Brain microvascular endothelial cell (primary cell): ENCODE data around the gene PRDM15.

Source experiments
- DNase-seq: peaks from one replicate; pipeline ENCODE4 v3.0.0-alpha.2; 2020
- H3K27ac ChIP-seq: fragments of 250-450 bp; sonication (Bioruptor Pico); 2 replicates; pipeline ENCODE4 v1.5.1; 2020; ENCODE audit warnings: mild to moderate bottlenecking, moderate library complexity
- H3K27me3 ChIP-seq: fragments of 250-450 bp; sonication (Bioruptor Pico); replicated peaks from 2 replicates; pipeline ENCODE4 v1.5.1; 2020; ENCODE audit warnings: mild to moderate bottlenecking
- H3K36me3 ChIP-seq: fragments of 250-450 bp; sonication (Bioruptor Pico); replicated peaks from 2 replicates; pipeline ENCODE4 v1.5.1; 2020; ENCODE audit warnings: mild to moderate bottlenecking
- H3K4me3 ChIP-seq: 2 replicates; pipeline ENCODE4 v1.5.1; 2011; ENCODE audit warnings: low read depth, mild to moderate bottlenecking, control low read depth, low read length, moderate library complexity
- in situ Hi-C: cut with HindIII; loops from 2 replicates; pipeline ENCODE4 v1.10.0; 2017; ENCODE audit warnings: low sequenced_read_pairs, low pct_ligation_motif_present
- TF ChIP-seq, protein P1 (sequence below): IDR thresholded peaks from 2 replicates; pipeline ENCODE4 v1.5.1; 2011; ENCODE audit warnings: low read depth, mild to moderate bottlenecking, moderate library complexity, low read length, control low read depth, inconsistent platforms; ENCODE audit errors: missing control alignments

The PRDM15 gene

GRCh38 chr21:41887667-41888066, 8.5 kb upstream of the PRDM15 start:
- TF ChIP-seq, protein P1, sequence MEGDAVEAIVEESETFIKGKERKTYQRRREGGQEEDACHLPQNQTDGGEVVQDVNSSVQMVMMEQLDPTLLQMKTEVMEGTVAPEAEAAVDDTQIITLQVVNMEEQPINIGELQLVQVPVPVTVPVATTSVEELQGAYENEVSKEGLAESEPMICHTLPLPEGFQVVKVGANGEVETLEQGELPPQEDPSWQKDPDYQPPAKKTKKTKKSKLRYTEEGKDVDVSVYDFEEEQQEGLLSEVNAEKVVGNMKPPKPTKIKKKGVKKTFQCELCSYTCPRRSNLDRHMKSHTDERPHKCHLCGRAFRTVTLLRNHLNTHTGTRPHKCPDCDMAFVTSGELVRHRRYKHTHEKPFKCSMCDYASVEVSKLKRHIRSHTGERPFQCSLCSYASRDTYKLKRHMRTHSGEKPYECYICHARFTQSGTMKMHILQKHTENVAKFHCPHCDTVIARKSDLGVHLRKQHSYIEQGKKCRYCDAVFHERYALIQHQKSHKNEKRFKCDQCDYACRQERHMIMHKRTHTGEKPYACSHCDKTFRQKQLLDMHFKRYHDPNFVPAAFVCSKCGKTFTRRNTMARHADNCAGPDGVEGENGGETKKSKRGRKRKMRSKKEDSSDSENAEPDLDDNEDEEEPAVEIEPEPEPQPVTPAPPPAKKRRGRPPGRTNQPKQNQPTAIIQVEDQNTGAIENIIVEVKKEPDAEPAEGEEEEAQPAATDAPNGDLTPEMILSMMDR = no peak
- in situ Hi-C loops = no loop called here
- DNase-seq = no peak
- Histone ChIP-seq H3K36me3 (no peaks in the 10 kb centered on the region), H3K27ac (no peak overlapping the region), H3K27me3 (no peaks in the 10 kb centered on the region), H3K4me3 (no peak overlapping the region)

DNA sequence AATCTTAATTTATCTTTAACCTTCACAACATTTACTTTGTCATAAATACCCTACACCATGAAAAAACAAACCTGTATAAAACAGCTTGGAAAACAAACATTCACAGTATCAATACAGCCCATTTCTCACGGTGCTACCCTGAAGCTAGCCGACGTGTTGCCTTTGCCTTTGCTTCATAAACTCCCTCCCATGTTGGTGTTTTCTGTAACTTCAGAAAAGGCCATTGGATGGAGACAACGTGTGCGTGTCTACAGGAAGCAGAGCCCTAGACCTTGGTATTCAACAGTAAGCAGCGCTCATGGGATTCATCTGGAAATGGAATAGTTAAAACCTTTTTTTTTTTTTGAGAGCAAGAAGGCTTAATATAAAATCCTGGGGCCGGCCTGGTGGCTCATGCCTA, 7.2 kb upstream of the PRDM15 start:
- in situ Hi-C loops = no loop called here
- TF ChIP-seq, protein P1 = no peak

DNA sequence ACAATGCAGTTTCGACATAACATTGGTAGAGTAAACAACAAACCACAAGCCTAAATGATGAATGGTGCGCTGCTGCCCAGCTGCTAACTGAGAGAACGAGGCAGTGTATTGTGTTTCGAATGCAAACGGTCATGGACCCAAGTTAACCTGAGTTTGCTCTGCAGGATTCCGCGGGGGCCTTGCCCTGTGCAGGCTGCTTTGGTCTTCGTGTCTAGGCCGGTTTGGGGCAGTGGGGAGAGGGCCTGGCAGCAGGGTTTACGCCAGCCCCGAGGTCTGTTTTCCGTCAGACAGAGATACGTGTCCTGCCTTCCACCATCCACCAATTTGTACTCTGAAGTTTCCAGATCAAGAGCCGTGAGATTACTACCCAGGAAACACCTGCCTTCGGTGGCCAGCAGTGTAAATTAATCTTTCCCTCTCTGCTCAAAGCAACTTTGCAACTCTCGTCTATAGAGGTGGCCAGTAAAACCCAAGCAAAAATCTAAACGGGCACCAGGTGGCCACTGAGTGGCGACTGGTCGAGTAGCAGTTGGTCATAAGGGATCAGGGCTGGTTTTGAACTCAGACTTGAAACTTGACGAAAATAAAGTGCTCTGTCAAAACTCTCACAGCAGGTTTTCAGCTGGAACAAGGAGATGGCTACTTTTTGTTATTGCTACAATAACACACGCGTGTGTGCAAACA, 6.3 kb upstream of the PRDM15 start:
- Histone ChIP-seq H3K27ac (no peak overlapping the region), H3K36me3 (no peaks in the 10 kb centered on the region), H3K27me3 (no peaks in the 10 kb centered on the region), H3K4me3 (no peak overlapping the region)
- no peak for DNase-seq
- TF ChIP-seq, protein P1 = no peak
- in situ Hi-C loops = no loop called here

More for the DNA sequence above, 7.2 kb upstream of the PRDM15 start:
- no peak for DNase-seq
- Histone ChIP-seq H3K27ac (no peak overlapping the region), H3K36me3 (no peaks in the 10 kb centered on the region), H3K27me3 (no peaks in the 10 kb centered on the region), H3K4me3 (no peak overlapping the region)

DNA sequence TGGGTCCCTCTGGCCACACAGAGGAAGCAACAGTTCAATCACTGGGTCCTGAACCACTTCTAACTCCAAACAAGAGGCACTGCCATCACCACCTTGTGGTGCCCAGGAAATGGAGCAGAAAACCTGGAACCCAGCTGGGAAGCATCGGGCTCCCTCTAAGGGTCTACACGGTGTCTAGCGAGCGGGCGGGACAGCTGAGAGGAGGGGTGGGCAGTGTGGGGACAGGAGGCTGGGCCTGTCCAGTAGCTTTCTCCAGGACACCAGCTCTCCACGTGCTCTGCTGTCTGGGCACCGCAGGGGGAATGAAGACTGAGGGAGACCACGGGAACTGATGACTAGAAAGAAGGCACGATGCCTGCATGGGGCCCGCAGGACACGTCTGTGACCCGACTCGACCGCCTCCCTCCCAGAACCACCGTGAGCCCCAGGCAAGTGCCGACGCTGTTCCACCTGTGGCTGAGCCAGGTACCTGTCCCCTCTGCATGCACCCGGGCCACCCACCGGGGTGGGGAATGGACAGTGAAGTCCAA, 5.4 kb upstream of the PRDM15 start:
- no peak for DNase-seq
- no peaks in the 10 kb centered on the region for H3K36me3 ChIP-seq
- no peaks in the 10 kb centered on the region for H3K27me3 ChIP-seq
- no peak overlapping the region for H3K27ac ChIP-seq
- TF ChIP-seq, protein P1 = no peak
- H3K4me3 ChIP-seq = no peak overlapping the region
- in situ Hi-C loops = no loop called here

DNA sequence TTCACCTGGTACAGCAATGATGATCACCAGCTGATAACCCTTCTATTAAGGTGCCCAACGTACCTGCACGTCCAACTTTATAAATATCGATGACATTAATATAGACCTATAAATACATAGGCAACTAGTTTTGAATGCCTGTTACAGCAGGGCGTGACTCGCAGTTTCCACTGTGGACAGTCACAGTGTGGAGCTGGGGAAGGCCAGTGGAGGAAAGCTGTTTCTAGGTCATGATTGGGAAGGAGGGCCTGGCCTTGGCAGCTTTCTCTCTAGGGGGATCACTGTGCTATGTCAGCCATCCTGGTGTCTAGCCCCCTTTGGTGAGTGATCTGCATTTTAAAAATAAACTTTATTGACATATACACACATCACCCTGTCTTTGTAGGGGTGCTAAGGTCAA, 4.4 kb upstream of the PRDM15 start:
- Histone ChIP-seq H3K4me3 (no peak overlapping the region), H3K27me3 (no peaks in the 10 kb centered on the region), H3K36me3 (no peaks in the 10 kb centered on the region), H3K27ac (no peak overlapping the region)
- in situ Hi-C loops = no loop called here
- TF ChIP-seq, protein P1 = no peak
- no peak for DNase-seq

GRCh38 chr21:41881051-41881450, 1.9 kb upstream of the PRDM15 start:
- in situ Hi-C loops = no loop called here
- DNase-seq = no peak
- Histone ChIP-seq H3K27me3 (no peaks in the 10 kb centered on the region), H3K27ac (no peak overlapping the region), H3K36me3 (no peaks in the 10 kb centered on the region), H3K4me3 (no peak overlapping the region)
- TF ChIP-seq, protein P1 = no peak
